H1 (cell line): ENCODE measurements around the gene PFKM. TPM values are rescaled to one million over a fixed set of nuclear protein-coding genes. Genes with fewer than 3 reads are reported as not detected.

ENCODE experiments used
- ASH2L ChIP-seq: fragments of 200-600, 300-600 bp; sonication (generic); IDR thresholded peaks from one replicate; pipeline ENCODE4 v1.7.1; 2017; ENCODE audit warnings: low read length
- CREB1 ChIP-seq: IDR thresholded peaks from 2 replicates; pipeline ENCODE4 v1.6.1; 2012; ENCODE audit warnings: inconsistent platforms
- E2F6 ChIP-seq: IDR thresholded peaks from 2 replicates; pipeline ENCODE4 v1.6.1; 2012; ENCODE audit warnings: inconsistent platforms
- EP300 ChIP-seq, 2 experiments: IDR thresholded peaks; 1 replicate in 1 of 2; 2 replicates in 1 of 2; pipeline ENCODE4 v1.6.1; 2011 to 2012; ENCODE audit warnings: low read depth in 2 of 2, low read length in 2 of 2, mild to moderate bottlenecking in 2 of 2, borderline replicate concordance in 1 of 2, inconsistent platforms in 1 of 2, moderate library complexity in 1 of 2
- EZH2 ChIP-seq: fragments of 200-600 bp; sonication (generic); IDR thresholded peaks from 2 replicates; pipeline ENCODE4 v1.7.1; 2012; ENCODE audit warnings: low read depth, mild to moderate bottlenecking, moderate library complexity, low read length, inconsistent platforms; ENCODE audit not compliant: severe bottlenecking
- GABPA ChIP-seq: IDR thresholded peaks from 2 replicates; pipeline ENCODE4 v1.6.1; 2011; ENCODE audit warnings: mild to moderate bottlenecking, low read length, moderate library complexity, borderline replicate concordance; ENCODE audit not compliant: insufficient read depth
- HDAC2 ChIP-seq, 2 experiments: fragments of 300-600 bp in 1 of 2; sonication (generic) in 1 of 2; IDR thresholded peaks; 2 replicates each; pipeline ENCODE4 v1.6.1; 2011 to 2012; ENCODE audit warnings: low read depth in 2 of 2, low read length in 2 of 2, mild to moderate bottlenecking in 2 of 2, moderate library complexity in 2 of 2, borderline replicate concordance in 1 of 2, inconsistent platforms in 1 of 2
- KDM1A ChIP-seq: fragments of 200-600, 300-600 bp; sonication (generic); IDR thresholded peaks from 2 replicates; pipeline ENCODE4 v1.7.1; 2016; ENCODE audit warnings: mild to moderate bottlenecking, low read length, borderline replicate concordance
- KDM4A ChIP-seq: IDR thresholded peaks from one replicate; pipeline ENCODE4 v1.7.1; 2012; ENCODE audit warnings: low read depth, mild to moderate bottlenecking, moderate library complexity, low read length, inconsistent platforms; ENCODE audit not compliant: severe bottlenecking
- MAFK ChIP-seq: IDR thresholded peaks from 2 replicates; pipeline ENCODE4 v1.6.1; 2012; ENCODE audit warnings: low read depth, mild to moderate bottlenecking, improper control_type of control experiment, low read length
- NANOG ChIP-seq: IDR thresholded peaks from 2 replicates; pipeline ENCODE4 v1.6.1; 2011; ENCODE audit warnings: low read length, low read depth, mild to moderate bottlenecking, inconsistent platforms; ENCODE audit not compliant: insufficient read depth, poor library complexity, severe bottlenecking
- POLR2AphosphoS5 ChIP-seq: IDR thresholded peaks from 2 replicates; pipeline ENCODE4 v1.6.1; 2011; ENCODE audit warnings: low read depth, low read length
- RBBP5 ChIP-seq: IDR thresholded peaks from 2 replicates; pipeline ENCODE4 v1.7.1; 2012; ENCODE audit warnings: low read depth, mild to moderate bottlenecking, inconsistent platforms, low read length, moderate library complexity, borderline replicate concordance
- RXRA ChIP-seq: IDR thresholded peaks from 2 replicates; pipeline ENCODE4 v1.6.1; 2011; ENCODE audit warnings: low read depth, mild to moderate bottlenecking, low read length, moderate library complexity; ENCODE audit not compliant: insufficient read depth
- SP1 ChIP-seq: IDR thresholded peaks from 2 replicates; pipeline ENCODE4 v1.6.1; 2011; ENCODE audit warnings: low read depth, low read length
- SP2 ChIP-seq: IDR thresholded peaks from 2 replicates; pipeline ENCODE4 v1.6.1; 2012; ENCODE audit warnings: mild to moderate bottlenecking, low read length, inconsistent platforms
- TAF7 ChIP-seq: optimal IDR thresholded peaks from 2 replicates; pipeline ENCODE3; 2011; ENCODE audit warnings: low read depth, mild to moderate bottlenecking, inconsistent platforms, low read length, moderate library complexity, borderline replicate concordance
- TBP ChIP-seq: IDR thresholded peaks from 2 replicates; pipeline ENCODE4 v1.6.1; 2011; ENCODE audit warnings: low read depth, low read length, improper control_type of control experiment
- TCF12 ChIP-seq: IDR thresholded peaks from 2 replicates; pipeline ENCODE4 v1.6.1; 2011; ENCODE audit warnings: low read depth, mild to moderate bottlenecking, low read length
- YY1 ChIP-seq: IDR thresholded peaks from 2 replicates; pipeline ENCODE4 v1.6.1; 2011; ENCODE audit warnings: low read depth, mild to moderate bottlenecking, low read length
- polyA plus RNA-seq, 7 experiments: library from polyadenylated mRNA; depleted of rRNA in 3 of 7; stranded (reverse) in 5 of 7; unstranded in 2 of 7; fragments of >200 nt in 5 of 7; fragments of 200-250 nt in 2 of 7; gene quantifications; 1 replicate in 5 of 7; 2 replicates in 1 of 7; 4 replicates in 1 of 7; pipeline versions ENCODE4 v1.2.1 to v1.2.3, GENCODE V29; 2011 to 2013; ENCODE audit warnings: missing spikeins in 2 of 7, mixed read lengths in 2 of 7
- total RNA-seq: library from RNA; stranded (reverse); fragmentation: NEBNext Ultra II Directional; extraction: Animal tissue kit (Norgen Biotek cat#: 25700); gene quantifications from 2 replicates; pipeline ENCODE4 v1.2.1, GENCODE V29; 2021

Gene PFKM
- total and polyA plus RNA-seq, 2 of the 8 experiments (the other 6 are each of a cell fraction or from before 2014, with no cell fraction given) = 62.6 to 106 TPM

GRCh38 chr12:48105867-48106680, 13.1 kb upstream of the PFKM start, which contains the start of gene SENP1 (continued):
- TF ChIP-seq HDAC2 (IDR thresholded peaks at IDR 0.05; ENCODE audit: borderline replicate concordance in 1 of 2, low read depth in 2 of 2, low read length in 2 of 2) (peak in 1 of 2 experiments; percentile 67; a peak in 1 of 4 replicates), E2F6 (peak; percentile 43; the same call in 1 of the 2 replicates), YY1 (0 out of 2 replicates have a peak, but pooled peaks have one; percentile 16), KDM1A (no peak), TAF7 (peak; percentile 57), KDM4A (peak; percentile 74), SP1 (peak; percentile 52), TCF12 (0 out of 2 replicates have a peak, but pooled peaks have one; percentile 80), NANOG (peak; percentile 53), POLR2AphosphoS5 (peak; percentile 84), ASH2L (peak; percentile 99), GABPA (peak; percentile 89), SP2 (no peak), MAFK (no peak), RBBP5 (peak; percentile 67), TBP (peak; percentile 71; the same call in 1 of the 2 replicates), RXRA (no peak), EP300 (IDR thresholded peaks at IDR 0.05; ENCODE audit: borderline replicate concordance in 1 of 2, low read depth in 2 of 2, low read length in 2 of 2) (peak in 1 of 2 experiments; percentile 59; a peak in 1 of 3 replicates), CREB1 (peak; percentile 25), EZH2 (no peak)
